ENCODE measurements around the gene LRRC27. TPM values are rescaled to one million over a fixed set of nuclear protein-coding genes. Genes with fewer than 3 reads are reported as not detected.

LRRC27 gene
- polyA plus RNA-seq, 1 donor from 2014 or later = 14.5 TPM

GRCh38 chr10:132418527-132419416 lies 86.8 kb downstream of the LRRC27 start:
- Mint-ChIP-seq H3K27me3 (no peaks in the 10 kb centered on the region), H3K9me3 (no peaks in the 10 kb centered on the region), H3K36me3 (peaks cover 2% of the 10 kb centered on the region), H3K4me3 (peak overlapping the region; percentile 12 to 88 (median 71)), H3K27ac (peak overlapping the region; percentile 91 to 98 (median 98)), H3K4me1 (peaks cover 27 to 49% (median 28%) of the 10 kb centered on the region in 3 donors)

GRCh38 chr10:132419538-132420468 lies 87.8 kb downstream of the LRRC27 start:
- Mint-ChIP-seq H3K36me3 (peaks cover 2% of the 10 kb centered on the region), H3K9me3 (no peaks in the 10 kb centered on the region), H3K27me3 (no peaks in the 10 kb centered on the region), H3K4me3 (peak overlapping the region in 3 of 4 donors; percentile 49 to 76 (median 70)), H3K4me1 (peaks cover 25 to 49% (median 27%) of the 10 kb centered on the region in 3 donors), H3K27ac (peak overlapping the region; percentile 95 to 98 (median 96))

- no peaks in the 10 kb centered on the region for H3K36me3 Mint-ChIP-seq
- H3K9me3 Mint-ChIP-seq = no peaks in the 10 kb centered on the region
- peak overlapping the region; percentile 95 to 98 (median 96) for H3K27ac Mint-ChIP-seq
- peaks cover 24 to 43% (median 27%) of the 10 kb centered on the region in 3 donors for H3K4me1 Mint-ChIP-seq
- H3K4me3 Mint-ChIP-seq = peak overlapping the region; percentile 17 to 76 (median 70)
- no peaks in the 10 kb centered on the region for H3K27me3 Mint-ChIP-seq
Observed at GRCh38 chr10:132420469-132420980, 88.5 kb downstream of the LRRC27 start.

- peak overlapping the region; percentile 95 to 98 (median 96) for H3K27ac Mint-ChIP-seq
- no peaks in the 10 kb centered on the region for H3K36me3 Mint-ChIP-seq
- peak overlapping the region; percentile 55 to 89 (median 79) for H3K4me3 Mint-ChIP-seq
- no peaks in the 10 kb centered on the region for H3K27me3 Mint-ChIP-seq
- peaks cover 24 to 40% (median 27%) of the 10 kb centered on the region in 3 donors for H3K4me1 Mint-ChIP-seq
- no peaks in the 10 kb centered on the region for H3K9me3 Mint-ChIP-seq
Observed at GRCh38 chr10:132420981-132421846, 89.2 kb downstream of the LRRC27 start.

- peak overlapping the region; percentile 68 to 89 (median 79) for H3K4me3 Mint-ChIP-seq
- H3K27me3 Mint-ChIP-seq = no peaks in the 10 kb centered on the region
- H3K9me3 Mint-ChIP-seq = no peaks in the 10 kb centered on the region
- H3K4me1 Mint-ChIP-seq = peaks cover 24 to 40% (median 27%) of the 10 kb centered on the region in 3 donors
- H3K27ac Mint-ChIP-seq = peak overlapping the region; percentile 95 to 98 (median 96)
- H3K36me3 Mint-ChIP-seq = no peaks in the 10 kb centered on the region
Observed at GRCh38 chr10:132421847-132422751, 90.1 kb downstream of the LRRC27 start.

- Mint-ChIP-seq H3K4me3 (peak overlapping the region; percentile 68 to 89 (median 79)), H3K9me3 (no peaks in the 10 kb centered on the region), H3K27ac (peak overlapping the region; percentile 95 to 98 (median 96)), H3K36me3 (no peaks in the 10 kb centered on the region), H3K27me3 (no peaks in the 10 kb centered on the region), H3K4me1 (peaks cover 21 to 33% (median 24%) of the 10 kb centered on the region in 3 donors)
Observed at GRCh38 chr10:132422903-132423825, 91.2 kb downstream of the LRRC27 start.

GRCh38 chr10:132423966-132424861 lies 92.2 kb downstream of the LRRC27 start:
- H3K4me3 Mint-ChIP-seq = peak overlapping the region in 2 of 4 donors; percentile 6 to 27
- H3K27ac Mint-ChIP-seq = peak overlapping the region in 1 of 3 donors; percentile 23
- no peaks in the 10 kb centered on the region for H3K27me3 Mint-ChIP-seq
- peaks cover 18 to 25% (median 22%) of the 10 kb centered on the region in 3 donors for H3K4me1 Mint-ChIP-seq
- no peaks in the 10 kb centered on the region for H3K9me3 Mint-ChIP-seq
- H3K36me3 Mint-ChIP-seq = no peaks in the 10 kb centered on the region

- Mint-ChIP-seq H3K27me3 (no peaks in the 10 kb centered on the region), H3K4me3 (no peak overlapping the region), H3K36me3 (no peaks in the 10 kb centered on the region), H3K9me3 (no peaks in the 10 kb centered on the region), H3K27ac (no peak overlapping the region), H3K4me1 (peaks cover 18 to 24% (median 21%) of the 10 kb centered on the region in 3 donors)
Observed at GRCh38 chr10:132425029-132425756, 93.2 kb downstream of the LRRC27 start.

GRCh38 chr10:132425757-132426155 lies 93.8 kb downstream of the LRRC27 start:
- no peaks in the 10 kb centered on the region for H3K36me3 Mint-ChIP-seq
- H3K4me1 Mint-ChIP-seq = peaks cover 13 to 22% (median 18%) of the 10 kb centered on the region in 3 donors

GRCh38 chr10:132427006-132427771 lies 95.2 kb downstream of the LRRC27 start:
- Mint-ChIP-seq H3K27ac (no peak overlapping the region), H3K4me1 (peaks cover 12 to 20% (median 12%) of the 10 kb centered on the region in 3 donors)

More at GRCh38 chr10:132425757-132426155, 93.8 kb downstream of the LRRC27 start:
- no peaks in the 10 kb centered on the region for H3K9me3 Mint-ChIP-seq
- H3K27ac Mint-ChIP-seq = no peak overlapping the region
- H3K27me3 Mint-ChIP-seq = no peaks in the 10 kb centered on the region
- H3K4me3 Mint-ChIP-seq = no peak overlapping the region

More at GRCh38 chr10:132427006-132427771, 95.2 kb downstream of the LRRC27 start:
- Mint-ChIP-seq H3K27me3 (no peaks in the 10 kb centered on the region), H3K9me3 (no peaks in the 10 kb centered on the region), H3K4me3 (no peak overlapping the region), H3K36me3 (no peaks in the 10 kb centered on the region)

All from IgD-negative memory B cell (primary cell).